Daoy (cell line): Measurements from ENCODE around the gene SMIM22. TPM values are rescaled to one million over a fixed set of nuclear protein-coding genes. Genes with fewer than 3 reads are reported as not detected.
A peak's percentile ranks its signal among the peaks of the same experiment; 100 is the strongest.

ENCODE experiments used
- DNase-seq: peaks from one replicate; pipeline ENCODE4 v3.0.0-alpha.2; 2015; ENCODE audit warnings: low read depth
- total RNA-seq: library from RNA; depleted of rRNA; stranded (reverse); fragments of >200 nt; shearing (Covaris generic); gene quantifications from 2 replicates; pipeline ENCODE4 v1.2.3, GENCODE V29; 2014; rRNA removed

SMIM22 gene, protein sequence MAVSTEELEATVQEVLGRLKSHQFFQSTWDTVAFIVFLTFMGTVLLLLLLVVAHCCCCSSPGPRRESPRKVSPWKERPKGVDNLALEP
- total RNA-seq = not detected in 2 replicates

DNA sequence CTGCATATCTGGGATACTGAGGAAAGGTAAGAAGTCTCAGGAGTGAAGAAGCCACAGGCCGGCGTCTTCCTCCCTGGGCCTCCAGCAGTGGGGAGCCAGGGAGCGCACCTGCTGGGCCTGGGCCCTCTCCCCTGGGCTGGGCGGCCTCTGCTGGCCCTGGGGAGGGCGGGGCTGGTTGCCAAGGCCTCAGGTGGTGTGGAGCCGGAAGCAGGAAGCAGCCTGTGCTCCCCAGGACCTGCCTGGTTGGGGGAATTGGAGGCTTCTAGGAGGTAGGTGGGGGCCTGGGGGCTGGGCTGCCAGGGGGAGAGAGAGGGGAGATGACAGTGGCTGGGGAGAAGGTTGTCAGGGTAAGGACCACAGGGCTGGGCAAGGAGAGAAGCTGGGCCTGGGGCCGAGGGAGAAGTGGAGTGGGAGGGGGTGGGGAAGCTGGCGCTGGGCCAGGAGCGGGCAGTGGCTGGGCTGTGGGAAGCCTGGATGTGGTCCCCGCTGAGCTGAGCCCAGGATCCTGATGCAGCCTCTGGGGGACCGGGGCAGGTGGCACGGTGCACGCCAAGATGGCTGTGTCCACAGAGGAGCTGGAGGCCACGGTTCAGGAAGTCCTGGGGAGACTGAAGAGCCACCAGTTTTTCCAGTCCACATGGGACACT lies at the start of gene SMIM22:
SMIM22 (plus strand) TSS at position 189 of the 647 bp plus-strand sequence; CDS start at position 555, 366 bp downstream.
- no peak for DNase-seq

DNA sequence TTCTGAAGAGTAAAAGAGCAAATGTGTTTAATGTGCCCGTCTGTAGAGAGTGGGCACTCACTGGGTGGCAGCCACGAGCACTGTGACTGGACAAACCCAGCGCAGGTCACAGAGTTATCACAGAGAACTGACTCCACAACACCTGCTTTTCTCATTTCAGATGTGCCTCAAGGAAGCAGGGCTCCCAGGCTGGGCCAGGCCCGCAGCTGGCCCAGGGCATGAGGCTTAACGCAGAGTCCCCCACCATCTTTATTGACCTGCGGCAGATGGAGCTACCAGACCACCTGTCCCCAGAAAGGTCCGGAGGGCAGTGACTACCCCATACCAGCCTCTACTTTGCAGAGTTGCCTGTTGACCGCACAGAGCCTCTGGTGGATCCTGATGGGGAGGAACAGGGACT lies 49.0 kb upstream of the SMIM22 start:
- DNase-seq = no peak

GRCh38 chr16:4746991-4747574 lies 48.1 kb upstream of the SMIM22 start:
- no peak for DNase-seq

DNA sequence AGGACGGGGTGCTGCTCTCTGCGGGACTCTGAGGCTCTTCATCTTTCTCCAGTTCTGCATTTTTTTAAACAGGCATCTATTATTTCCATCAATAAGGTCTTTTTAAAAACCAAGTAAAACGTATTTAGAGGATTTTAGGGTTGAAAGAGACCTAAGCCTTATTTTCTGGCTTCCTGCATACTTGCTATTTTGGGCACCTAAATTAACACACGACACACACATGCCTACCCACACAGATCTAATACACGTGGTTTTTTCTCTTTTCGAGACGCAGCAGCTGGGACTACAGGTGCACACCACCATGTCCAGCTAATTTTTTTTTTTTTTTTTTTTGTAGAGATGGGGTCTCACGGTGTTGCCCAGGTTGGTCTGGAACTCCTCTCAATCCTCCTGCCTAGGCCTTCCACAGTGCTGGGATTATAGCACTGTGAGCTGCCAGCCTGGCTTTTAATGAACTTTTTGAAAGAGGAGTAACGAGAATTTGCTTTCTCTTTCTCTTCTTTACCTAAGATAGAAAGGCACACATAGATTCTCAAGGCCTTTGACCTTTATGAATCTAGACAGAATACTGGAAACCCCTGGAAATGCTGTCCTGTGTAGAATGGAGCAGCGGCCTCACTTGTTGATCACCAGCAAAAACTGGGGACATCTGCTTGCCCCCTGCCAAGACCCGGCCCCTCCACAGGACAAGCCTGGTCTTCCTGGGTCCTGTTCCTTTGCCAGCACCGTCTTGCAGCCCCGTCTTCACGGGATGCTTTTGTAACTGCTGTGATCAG lies 47.1 kb upstream of the SMIM22 start:
- DNase-seq = no peak

- DNase-seq = no peak
Observed at GRCh38 chr16:4748682-4749411, 46.3 kb upstream of the SMIM22 start.

DNA sequence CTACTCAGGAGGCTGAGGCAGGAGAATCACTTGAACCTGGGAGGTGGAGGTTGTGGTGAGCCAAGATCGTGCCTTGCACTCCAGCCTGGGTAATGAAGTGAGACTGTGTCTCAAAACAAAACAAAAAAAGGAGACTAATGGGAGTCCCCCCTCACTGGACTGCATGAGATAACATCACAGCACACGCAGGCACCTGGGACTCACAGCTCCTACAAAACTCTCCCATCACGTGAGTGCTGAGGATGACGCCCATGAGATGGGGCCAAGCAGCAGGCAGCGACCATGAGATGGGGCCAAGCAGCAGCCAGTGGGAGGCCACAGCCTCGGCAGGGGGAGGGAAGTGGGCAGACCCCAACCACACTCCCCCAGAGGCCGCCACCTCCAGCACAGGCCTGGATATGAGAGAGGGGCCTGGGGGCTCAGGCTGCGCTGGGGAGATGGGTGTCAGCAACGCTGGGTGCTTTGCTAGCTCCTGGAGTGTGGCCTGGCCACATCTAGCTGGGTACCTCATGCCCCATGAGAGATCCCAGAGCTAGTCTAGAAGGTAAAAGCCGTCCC lies 45.4 kb upstream of the SMIM22 start:
- no peak for DNase-seq

- no peak for DNase-seq
Observed at GRCh38 chr16:4750896-4751295, 44.3 kb upstream of the SMIM22 start.

DNA sequence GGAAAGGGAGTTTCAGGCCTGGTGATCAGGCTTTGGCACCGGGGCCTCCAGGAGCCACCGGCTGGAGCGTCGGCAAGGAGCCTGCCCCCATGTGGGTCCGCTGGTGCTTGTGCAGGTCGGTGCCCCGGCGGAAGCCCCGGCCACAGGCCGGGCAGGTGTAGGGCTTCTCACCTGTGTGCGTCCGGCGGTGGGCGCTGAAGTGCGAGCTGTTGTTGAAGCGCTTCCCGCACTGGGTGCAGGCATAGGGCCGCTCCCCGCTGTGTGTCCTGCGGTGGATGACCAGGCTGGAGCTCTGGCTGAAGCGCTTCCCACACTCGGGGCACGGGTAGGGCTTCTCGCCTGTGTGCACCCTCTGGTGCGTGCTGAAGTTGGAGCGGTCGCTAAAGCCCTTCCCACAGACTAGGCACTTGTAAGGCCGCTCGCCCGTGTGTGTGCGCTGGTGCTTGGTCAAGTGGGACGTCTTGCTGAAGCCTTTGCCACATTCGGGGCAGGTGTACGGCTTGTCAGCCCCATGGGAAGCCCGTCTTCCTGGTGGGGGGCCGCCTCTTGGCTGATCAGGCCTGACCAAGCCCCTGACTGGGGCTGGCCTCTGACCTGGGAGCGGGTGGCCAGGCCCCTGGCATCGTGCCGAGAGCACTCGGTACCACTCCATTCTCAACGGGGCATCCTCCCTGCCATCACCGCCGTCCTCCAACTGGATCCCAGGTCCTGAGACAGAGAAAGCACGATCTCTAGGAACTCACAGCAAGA lies 42.6 kb upstream of the SMIM22 start:
- DNase-seq = no peak

DNA sequence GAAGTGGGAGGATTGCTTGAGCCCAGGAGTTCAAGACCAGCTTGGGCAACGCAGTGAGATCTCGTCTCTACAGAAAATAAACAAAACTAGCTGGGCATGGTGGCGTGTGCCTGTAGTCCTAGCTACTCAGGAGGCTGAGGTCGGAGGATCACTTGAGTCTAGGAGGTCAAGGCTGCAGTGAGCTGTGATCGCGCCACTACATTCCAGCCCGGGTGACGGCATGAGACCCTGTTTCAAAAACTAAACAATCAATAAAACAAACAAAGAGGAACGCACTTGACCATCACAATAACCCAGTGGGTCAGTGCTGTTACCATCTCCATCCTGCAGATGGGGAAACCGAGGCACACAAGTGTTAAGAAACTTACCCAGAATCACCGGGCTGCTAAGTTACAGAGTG lies 41.9 kb upstream of the SMIM22 start:
- DNase-seq = no peak

DNA sequence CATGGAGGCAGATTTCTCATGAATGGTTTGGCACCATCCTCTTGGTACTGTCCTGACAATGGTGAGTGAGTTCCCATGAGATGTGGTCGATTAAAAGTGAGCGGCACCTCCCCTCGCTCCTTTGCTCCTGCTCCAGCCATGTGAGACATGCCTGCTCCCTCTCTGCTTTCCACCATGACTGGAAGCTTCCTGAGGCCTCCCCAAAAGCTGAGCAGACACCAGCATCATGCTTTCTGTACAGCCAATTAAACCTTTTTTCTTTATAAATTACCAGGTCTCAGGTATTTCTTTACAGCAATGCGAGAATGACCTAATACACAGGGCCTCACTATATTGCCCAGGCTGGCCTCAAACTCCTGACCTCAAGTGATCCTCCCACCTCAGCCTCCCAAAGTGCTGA lies 40.3 kb upstream of the SMIM22 start:
- no peak for DNase-seq

DNA sequence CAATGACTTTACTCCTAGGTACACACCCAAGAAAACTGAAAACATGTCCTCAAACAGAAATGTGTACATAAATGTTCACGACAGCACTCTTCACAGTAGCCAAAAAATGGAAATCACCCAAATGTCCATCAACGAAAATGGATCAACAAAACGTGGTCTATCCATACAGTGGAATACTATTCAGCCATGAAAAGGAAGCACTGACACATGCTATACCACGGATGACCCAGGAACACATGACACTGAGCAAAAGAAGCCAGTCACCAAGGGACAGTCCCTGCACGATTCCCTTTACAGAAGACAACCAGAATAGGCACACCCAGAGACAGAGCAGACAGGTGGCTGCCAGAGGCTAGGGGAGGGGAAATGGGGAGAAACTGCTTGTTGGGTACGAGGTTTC lies 39.5 kb upstream of the SMIM22 start:
- DNase-seq = no peak

GRCh38 chr16:4760221-4760910 lies 34.8 kb upstream of the SMIM22 start:
- no peak for DNase-seq

- no peak for DNase-seq
Observed at GRCh38 chr16:4762205-4762604, 33.0 kb upstream of the SMIM22 start.

DNA sequence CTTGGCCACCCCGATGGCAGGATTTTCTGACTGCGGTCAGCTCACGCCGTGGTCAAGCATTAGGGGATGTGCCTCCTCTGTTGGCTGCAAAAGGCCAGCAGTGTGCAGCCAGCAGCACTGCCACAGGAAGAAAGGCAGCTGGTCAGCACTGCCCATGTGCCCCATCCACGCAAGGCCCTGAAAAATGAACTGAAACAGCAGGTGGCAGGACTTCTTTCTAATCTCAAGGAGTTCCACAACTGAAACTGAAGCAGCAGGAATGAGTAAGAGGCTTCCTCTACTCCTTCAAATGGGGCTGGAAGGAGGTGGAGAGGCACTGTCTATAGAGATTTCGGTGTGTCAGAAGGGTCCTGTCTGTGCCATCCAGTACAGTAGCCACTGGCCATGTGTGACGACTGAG lies 31.4 kb upstream of the SMIM22 start:
- DNase-seq = no peak

DNA sequence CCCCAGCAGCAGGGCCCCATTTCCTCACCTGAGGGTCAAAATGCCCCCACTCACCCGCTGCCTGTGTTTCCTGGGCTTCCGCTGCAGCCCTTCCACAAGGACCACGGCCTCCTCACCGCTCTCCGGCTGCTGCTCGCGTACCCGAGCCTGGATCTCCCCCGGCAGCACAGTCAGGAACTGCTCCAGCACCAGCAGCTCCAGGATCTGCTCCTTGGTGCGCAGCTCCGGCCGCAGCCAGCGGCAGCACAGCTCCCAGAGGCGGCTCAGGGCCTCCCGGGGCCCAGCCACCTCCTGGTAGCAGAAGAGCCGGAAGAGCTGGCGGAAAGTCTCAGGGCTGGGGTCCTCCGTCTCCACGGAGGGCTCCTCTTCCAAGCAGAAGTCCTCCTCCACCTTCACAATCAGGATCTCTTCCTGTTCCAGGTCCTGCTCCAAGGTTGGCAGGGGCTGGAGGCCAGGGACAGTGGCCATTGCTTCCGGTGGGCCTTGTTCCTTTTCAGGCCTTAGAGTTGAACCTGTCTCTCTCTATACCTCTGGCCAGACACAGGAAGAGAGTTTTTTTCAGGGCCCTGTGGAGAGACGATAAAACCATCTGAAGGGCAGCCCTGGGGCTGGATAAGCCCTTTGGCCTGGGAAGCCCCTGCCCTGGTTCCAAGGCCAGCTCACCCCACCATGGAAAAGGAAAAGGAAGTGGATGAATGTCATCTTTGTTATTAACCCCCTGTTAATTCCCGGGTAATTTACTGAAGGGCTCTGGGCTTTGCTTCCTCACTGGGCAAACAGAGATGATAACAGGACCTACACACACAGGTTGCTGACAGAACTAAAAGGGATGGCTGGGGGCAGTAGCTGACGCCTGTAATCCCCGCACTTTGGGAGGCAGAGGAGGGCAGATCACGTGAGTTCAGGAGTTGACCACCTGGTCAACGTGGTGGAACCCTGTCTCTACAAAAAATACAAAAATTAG lies 29.4 kb upstream of the SMIM22 start:
- no peak for DNase-seq

- peak; percentile 96 for DNase-seq
Observed at GRCh38 chr16:4766875-4767628, 28.1 kb upstream of the SMIM22 start, which contains the start of gene ZNF500. ZNF500 (minus strand) TSS chr16:4767162; CDS start chr16:4765978, 1,184 bp downstream.

- peak; percentile 26 for DNase-seq
Observed at GRCh38 chr16:4767872-4768548, 27.2 kb upstream of the SMIM22 start.
